RWPE2 (cell line): ENCODE data around the gene PIP5K1B.

ENCODE experiments used
- ATAC-seq: fragments of 200-7000 bp; cut with Tn5 transposase; 3 replicates; pipeline ENCODE4 v1.9.1; 2021; ENCODE audit warnings: low read depth
- DNase-seq: peaks from one replicate; pipeline ENCODE4 v3.0.0-alpha.2; 2020; ENCODE audit warnings: low spot score
- H3K27ac ChIP-seq: fragments of 450-650 bp; 2 replicates; pipeline ENCODE4 v1.5.1; 2017; ENCODE audit warnings: mild to moderate bottlenecking; ENCODE audit not compliant: poor library complexity, severe bottlenecking
- H3K27me3 ChIP-seq: fragments of 250-450 bp; sonication (Bioruptor Pico); 2 replicates; pipeline ENCODE4 v1.5.1; 2021; ENCODE audit warnings: mild to moderate bottlenecking, moderate library complexity; ENCODE audit not compliant: insufficient read depth, poor library complexity, severe bottlenecking
- H3K36me3 ChIP-seq: fragments of 250-450 bp; sonication (Bioruptor Pico); 2 replicates; pipeline ENCODE4 v1.5.1; 2020; ENCODE audit warnings: low read depth, mild to moderate bottlenecking, moderate library complexity
- H3K4me1 ChIP-seq: fragments of 250-450 bp; sonication (Bioruptor Pico); 2 replicates; pipeline ENCODE4 v1.5.1; 2021; ENCODE audit warnings: mild to moderate bottlenecking, moderate library complexity; ENCODE audit not compliant: insufficient read depth, poor library complexity, severe bottlenecking
- H3K4me3 ChIP-seq: fragments of 250-450 bp; sonication (Bioruptor Pico); 2 replicates; pipeline ENCODE4 v1.5.1; 2021; ENCODE audit warnings: mild to moderate bottlenecking, moderate library complexity; ENCODE audit not compliant: severe bottlenecking
- H3K9me3 ChIP-seq: fragments of 250-450 bp; sonication (Bioruptor Pico); 2 replicates; pipeline ENCODE4 v1.5.1; 2021; ENCODE audit warnings: mild to moderate bottlenecking, moderate library complexity; ENCODE audit not compliant: severe bottlenecking
- CTCF ChIP-seq: fragments of 450-650 bp; IDR thresholded peaks from one replicate; pipeline ENCODE4 v1.5.1; 2017; ENCODE audit warnings: mild to moderate bottlenecking, moderate library complexity; ENCODE audit not compliant: poor library complexity, severe bottlenecking

PIP5K1B gene

GRCh38 chr9:68731857-68732256 is 26.8 kb downstream of the PIP5K1B start:
- no peak for TF ChIP-seq CTCF
- DNase-seq (no peak), ATAC-seq (no peak)
- no peak overlapping the region for H3K4me3 ChIP-seq
- no peaks in the 10 kb centered on the region for H3K4me1 ChIP-seq
- no peaks in the 10 kb centered on the region for H3K36me3 ChIP-seq
- H3K27ac ChIP-seq, result no peak overlapping the region
- no peaks in the 10 kb centered on the region for H3K9me3 ChIP-seq
- H3K27me3 ChIP-seq, result peaks cover 9% of the 10 kb centered on the region

GRCh38 chr9:68732405-68733020 is 27.5 kb downstream of the PIP5K1B start:
- ATAC-seq, result no peak

GRCh38 chr9:68733021-68733405 is 28.0 kb downstream of the PIP5K1B start:
- Histone ChIP-seq H3K36me3 (no peaks in the 10 kb centered on the region), H3K4me3 (no peak overlapping the region), H3K4me1 (no peaks in the 10 kb centered on the region), H3K9me3 (no peaks in the 10 kb centered on the region), H3K27ac (no peak overlapping the region), H3K27me3 (peaks cover 9% of the 10 kb centered on the region)
- no peak for DNase-seq
- no peak for TF ChIP-seq CTCF
- ATAC-seq, result no peak

More at GRCh38 chr9:68732405-68733020, 27.5 kb downstream of the PIP5K1B start:
- Histone ChIP-seq H3K27ac (no peak overlapping the region), H3K9me3 (no peaks in the 10 kb centered on the region), H3K4me3 (no peak overlapping the region), H3K36me3 (no peaks in the 10 kb centered on the region), H3K4me1 (no peaks in the 10 kb centered on the region), H3K27me3 (peaks cover 9% of the 10 kb centered on the region)
- DNase-seq, result no peak
- TF ChIP-seq CTCF, result no peak

GRCh38 chr9:68738358-68738757 is 33.3 kb downstream of the PIP5K1B start:
- no peak overlapping the region for H3K27ac ChIP-seq
- no peak for DNase-seq
- no peak for ATAC-seq
- no peaks in the 10 kb centered on the region for H3K36me3 ChIP-seq
- peaks cover 6% of the 10 kb centered on the region for H3K27me3 ChIP-seq
- H3K4me1 ChIP-seq, result no peaks in the 10 kb centered on the region
- no peaks in the 10 kb centered on the region for H3K9me3 ChIP-seq
- no peak overlapping the region for H3K4me3 ChIP-seq
- TF ChIP-seq CTCF, result no peak

GRCh38 chr9:68739621-68740174 is 34.7 kb downstream of the PIP5K1B start:
- no peak for DNase-seq
- H3K27ac ChIP-seq, result no peak overlapping the region
- no peak for ATAC-seq
- H3K27me3 ChIP-seq, result no peaks in the 10 kb centered on the region
- H3K36me3 ChIP-seq, result no peaks in the 10 kb centered on the region
- no peaks in the 10 kb centered on the region for H3K9me3 ChIP-seq
- no peaks in the 10 kb centered on the region for H3K4me1 ChIP-seq
- no peak overlapping the region for H3K4me3 ChIP-seq
- TF ChIP-seq CTCF, result no peak
